ENCODE results near the gene COPS7A. TPM values are rescaled to one million over a fixed set of nuclear protein-coding genes. Genes with fewer than 3 reads are reported as not detected.

The COPS7A gene
- total RNA-seq, 2 experiments from 2014 or later, result 43.0 to 47.8 TPM

Other genes with a start within 250 kb of the COPS7A start
- gene MRPL51, start 230.8 kb upstream of the COPS7A start, total RNA-seq, result 100 to 1,000 TPM; 273 to 278 TPM
- 100 to 1,000 TPM; 252 to 261 TPM for gene NCAPD2, start 229.9 kb upstream of the COPS7A start, total RNA-seq
- 1,000 to 10,000 TPM; 6,537 to 6,787 TPM for gene GAPDH, start 189.5 kb upstream of the COPS7A start, total RNA-seq
- gene IFFO1, start 168.0 kb upstream of the COPS7A start, total RNA-seq, result 1 to 10 TPM; 8.0 to 9.0 TPM
- 10 to 100 TPM; 61.3 to 62.9 TPM for gene NOP2, start 155.8 kb upstream of the COPS7A start, total RNA-seq
- 100 to 1,000 TPM; 232 to 245 TPM for gene CHD4, start 116.7 kb upstream of the COPS7A start, total RNA-seq
- 1 to 10 TPM; 1.7 to 2.2 TPM for gene LPAR5, start 88.1 kb upstream of the COPS7A start, total RNA-seq
- gene ACRBP, start 76.6 kb upstream of the COPS7A start, total RNA-seq, result 1 to 10 TPM; 2.3 to 2.4 TPM
- gene ING4, start 60.9 kb upstream of the COPS7A start, total RNA-seq, result 10 to 100 TPM; 17.3 to 17.8 TPM
- 10 to 100 TPM; 52.6 to 56.6 TPM for gene ZNF384, start 34.7 kb upstream of the COPS7A start, total RNA-seq
- under 1 TPM; 0.21 to 0.27 TPM for gene PIANP, start 23.2 kb upstream of the COPS7A start, total RNA-seq
- 100 to 1,000 TPM; 140 to 143 TPM for gene MLF2, start 29.1 kb downstream of the COPS7A start, total RNA-seq
- 10 to 100 TPM; 35.1 to 44.2 TPM for gene PTMS, start 42.3 kb downstream of the COPS7A start, total RNA-seq
- 10 to 100 TPM; 22.8 to 25.1 TPM for gene LAG3, start 48.5 kb downstream of the COPS7A start, total RNA-seq
- gene CD4, start 65.5 kb downstream of the COPS7A start, total RNA-seq, result 100 to 1,000 TPM; 155 to 161 TPM
- gene GPR162, start 97.8 kb downstream of the COPS7A start, total RNA-seq, result under 1 TPM in 1 of 2 experiments, not detected in 1; 0.24 TPM
- 1 to 10 TPM; 1.9 to 2.0 TPM for gene P3H3, start 104.4 kb downstream of the COPS7A start, total RNA-seq
- under 1 TPM; 0.48 to 0.54 TPM for gene GNB3, start 116.9 kb downstream of the COPS7A start, total RNA-seq
- 100 to 1,000 TPM; 106 to 108 TPM for gene CDCA3, start 127.2 kb downstream of the COPS7A start, total RNA-seq
- 100 to 1,000 TPM; 115 to 123 TPM for gene USP5, start 128.1 kb downstream of the COPS7A start, total RNA-seq
- 1,000 to 10,000 TPM; 1,222 to 1,282 TPM for gene TPI1, start 143.5 kb downstream of the COPS7A start, total RNA-seq
- 1 to 10 TPM; 2.6 to 2.8 TPM for gene SPSB2, start 149.3 kb downstream of the COPS7A start, total RNA-seq
- 1 to 10 TPM; 6.3 to 6.4 TPM for gene LRRC23, start 180.8 kb downstream of the COPS7A start, total RNA-seq
- 100 to 1,000 TPM; 128 to 131 TPM for gene ENO2, start 190.5 kb downstream of the COPS7A start, total RNA-seq
- 10 to 100 TPM; 20.1 to 22.2 TPM for gene ATN1, start 203.9 kb downstream of the COPS7A start, total RNA-seq
- not detected for gene RNU7-1, start 219.8 kb downstream of the COPS7A start, total RNA-seq
- 100 to 1,000 TPM; 242 to 245 TPM for gene C12orf57, start 220.0 kb downstream of the COPS7A start, total RNA-seq
- gene PTPN6, start 227.3 kb downstream of the COPS7A start, total RNA-seq, result 100 to 1,000 TPM; 334 to 348 TPM
- gene PHB2, start 246.6 kb downstream of the COPS7A start, total RNA-seq, result 100 to 1,000 TPM; 389 to 392 TPM
- 10 to 100 TPM; 89.1 to 91.9 TPM for gene EMG1, start 246.9 kb downstream of the COPS7A start, total RNA-seq